LNCaP clone FGC (cell line): Measurements from ENCODE around the gene NIT1.

Experiments used
- DNase-seq: peaks from one replicate; pipeline ENCODE4 v3.0.0-alpha.2; 2011; ENCODE audit warnings: low read depth
- H3K4me3 ChIP-seq: 2 replicates; pipeline ENCODE4 v1.5.1; 2011; ENCODE audit warnings: mild to moderate bottlenecking, low read depth, low read length, control low read depth
- TF ChIP-seq, protein P1 (sequence below): IDR thresholded peaks from 2 replicates; pipeline ENCODE4 v1.5.1; 2012; ENCODE audit warnings: mild to moderate bottlenecking; ENCODE audit not compliant: control insufficient read depth, insufficient read depth; ENCODE audit errors: extremely low read depth

NIT1 gene

DNA sequence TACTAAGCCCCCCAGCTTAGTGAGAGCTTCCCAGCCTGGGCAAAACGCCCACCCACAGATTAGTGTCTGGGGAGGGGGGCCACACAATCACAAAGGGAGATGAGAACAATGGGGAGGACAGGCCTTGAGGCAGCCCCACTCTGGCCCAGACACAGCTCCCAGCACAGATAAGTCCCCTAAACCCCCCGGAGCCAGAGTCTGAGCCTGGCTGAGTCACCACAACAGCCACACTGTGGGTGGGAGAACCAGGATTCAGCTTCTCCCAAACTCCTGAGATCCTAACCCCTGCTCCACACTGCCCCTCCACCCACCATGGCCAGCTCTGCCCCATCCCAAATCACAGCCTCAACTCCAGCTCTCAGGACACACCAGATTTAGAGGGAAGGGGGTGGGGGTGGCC lies 32.7 kb upstream of the NIT1 start:
- H3K4me3 ChIP-seq, result no peak overlapping the region
- no peak for DNase-seq
- TF ChIP-seq, protein P1, sequence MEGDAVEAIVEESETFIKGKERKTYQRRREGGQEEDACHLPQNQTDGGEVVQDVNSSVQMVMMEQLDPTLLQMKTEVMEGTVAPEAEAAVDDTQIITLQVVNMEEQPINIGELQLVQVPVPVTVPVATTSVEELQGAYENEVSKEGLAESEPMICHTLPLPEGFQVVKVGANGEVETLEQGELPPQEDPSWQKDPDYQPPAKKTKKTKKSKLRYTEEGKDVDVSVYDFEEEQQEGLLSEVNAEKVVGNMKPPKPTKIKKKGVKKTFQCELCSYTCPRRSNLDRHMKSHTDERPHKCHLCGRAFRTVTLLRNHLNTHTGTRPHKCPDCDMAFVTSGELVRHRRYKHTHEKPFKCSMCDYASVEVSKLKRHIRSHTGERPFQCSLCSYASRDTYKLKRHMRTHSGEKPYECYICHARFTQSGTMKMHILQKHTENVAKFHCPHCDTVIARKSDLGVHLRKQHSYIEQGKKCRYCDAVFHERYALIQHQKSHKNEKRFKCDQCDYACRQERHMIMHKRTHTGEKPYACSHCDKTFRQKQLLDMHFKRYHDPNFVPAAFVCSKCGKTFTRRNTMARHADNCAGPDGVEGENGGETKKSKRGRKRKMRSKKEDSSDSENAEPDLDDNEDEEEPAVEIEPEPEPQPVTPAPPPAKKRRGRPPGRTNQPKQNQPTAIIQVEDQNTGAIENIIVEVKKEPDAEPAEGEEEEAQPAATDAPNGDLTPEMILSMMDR, result no peak

DNA sequence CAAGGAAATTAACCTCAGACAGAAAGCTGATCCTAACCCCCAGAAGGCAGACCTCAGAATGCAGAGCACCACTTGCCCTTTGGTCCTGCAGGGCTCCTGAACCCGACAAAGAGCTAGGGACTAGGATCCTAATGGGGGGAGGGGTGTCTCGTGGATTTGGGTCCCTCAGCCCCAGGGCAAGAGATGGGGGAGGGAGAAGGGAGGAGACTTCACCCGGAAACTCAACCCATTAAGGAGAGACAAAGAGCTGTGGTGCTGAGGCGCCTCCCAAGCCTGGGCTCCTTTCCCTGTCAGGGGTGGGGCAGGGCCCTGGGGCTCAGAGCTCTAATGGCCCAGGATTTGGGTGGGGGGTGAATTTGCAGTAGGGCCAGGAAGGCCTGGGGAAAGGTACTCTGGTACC lies 31.4 kb upstream of the NIT1 start:
- no peak overlapping the region for H3K4me3 ChIP-seq
- DNase-seq, result no peak
- TF ChIP-seq, protein P1, result no peak

DNA sequence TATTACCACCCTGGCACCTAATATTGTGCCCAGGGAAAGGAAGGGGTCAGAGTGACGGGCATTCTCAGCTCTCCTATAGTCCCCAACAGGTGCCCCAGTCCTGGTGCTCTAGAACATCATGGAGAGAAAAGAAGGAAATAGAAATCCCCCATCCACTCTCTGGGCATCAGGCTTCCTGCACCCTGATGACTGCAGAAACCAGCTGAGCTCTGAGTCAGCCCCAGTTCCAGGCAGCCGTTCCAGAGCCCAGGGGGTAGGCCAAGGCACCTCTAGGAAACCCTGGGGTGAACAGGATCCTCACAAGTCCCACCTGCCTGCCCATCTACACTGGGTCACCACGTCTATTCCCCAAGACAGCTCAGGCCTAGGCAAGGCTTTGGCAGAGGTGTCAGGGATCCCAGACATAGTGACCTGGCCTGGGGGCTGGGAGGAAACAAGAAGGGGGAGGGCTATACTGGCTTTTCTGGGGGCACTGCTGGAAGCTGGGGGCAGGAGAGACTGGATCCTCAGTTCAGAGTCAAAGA lies 29.3 kb upstream of the NIT1 start:
- TF ChIP-seq, protein P1, result no peak
- no peak for DNase-seq
- peak overlapping the region; percentile 61 for H3K4me3 ChIP-seq

DNA sequence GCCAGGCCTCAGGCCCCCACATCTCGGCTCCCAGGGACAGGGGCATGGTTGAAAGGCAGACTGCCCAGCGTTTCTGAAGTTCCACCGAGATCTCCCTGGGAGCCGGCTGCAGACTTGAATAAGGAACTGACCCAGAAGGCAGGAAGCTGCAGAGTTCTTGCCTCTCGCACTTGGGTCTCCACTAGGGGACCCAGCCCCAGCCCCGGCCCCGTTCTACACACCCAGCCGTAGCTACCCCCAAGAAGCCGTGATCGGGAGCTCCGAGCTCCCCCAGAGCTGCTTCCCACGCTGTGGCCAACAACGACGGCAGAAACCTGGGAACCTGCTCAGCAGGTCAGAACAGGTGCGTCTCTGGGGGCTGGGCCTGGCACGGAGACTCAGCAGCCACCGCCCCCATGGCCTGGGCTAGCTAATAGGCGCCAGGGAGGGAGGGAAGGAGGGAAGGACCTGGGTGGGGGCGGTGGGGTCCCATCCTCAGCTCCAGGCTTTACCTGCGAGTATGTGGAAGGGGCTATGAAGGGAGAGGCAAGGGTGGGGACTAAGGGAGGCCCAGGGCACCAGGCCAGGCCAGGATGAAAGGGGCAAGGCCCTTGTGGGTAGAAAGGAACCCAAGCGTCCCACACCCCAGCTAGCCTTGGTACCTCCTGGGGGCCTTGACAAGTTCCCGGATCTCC lies 28.5 kb upstream of the NIT1 start, which contains the start of gene NECTIN4:
NECTIN4 (minus strand) TSS at position 308 of the 674 bp plus-strand sequence; CDS start at position 46, 262 bp downstream.
- TF ChIP-seq, protein P1, result no peak
- DNase-seq, result peak; percentile 63
- peak within 1 kb of the TSS; percentile 61 for H3K4me3 ChIP-seq

DNA sequence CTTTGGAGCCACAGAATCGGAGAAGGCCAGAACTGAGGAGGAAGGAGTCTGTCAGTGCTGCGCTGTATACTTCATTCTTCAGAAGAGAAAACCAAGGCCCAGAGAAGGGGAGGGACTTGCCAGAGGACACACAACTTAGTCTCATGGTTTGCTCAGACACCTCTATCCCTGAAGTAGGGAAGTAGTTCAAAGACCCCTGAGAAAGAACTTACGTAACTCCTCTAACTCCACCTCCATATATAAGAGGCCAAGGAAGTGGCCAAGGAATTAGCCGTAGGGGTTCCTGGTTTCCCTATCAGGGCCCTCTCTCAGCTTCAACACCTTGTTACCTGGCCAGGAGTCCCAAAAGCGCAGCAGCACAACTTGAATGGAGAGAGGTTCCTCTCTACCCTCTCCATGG lies 28.0 kb upstream of the NIT1 start:
- no peak for DNase-seq
- TF ChIP-seq, protein P1, result no peak
- H3K4me3 ChIP-seq, result peak overlapping the region; percentile 61

DNA sequence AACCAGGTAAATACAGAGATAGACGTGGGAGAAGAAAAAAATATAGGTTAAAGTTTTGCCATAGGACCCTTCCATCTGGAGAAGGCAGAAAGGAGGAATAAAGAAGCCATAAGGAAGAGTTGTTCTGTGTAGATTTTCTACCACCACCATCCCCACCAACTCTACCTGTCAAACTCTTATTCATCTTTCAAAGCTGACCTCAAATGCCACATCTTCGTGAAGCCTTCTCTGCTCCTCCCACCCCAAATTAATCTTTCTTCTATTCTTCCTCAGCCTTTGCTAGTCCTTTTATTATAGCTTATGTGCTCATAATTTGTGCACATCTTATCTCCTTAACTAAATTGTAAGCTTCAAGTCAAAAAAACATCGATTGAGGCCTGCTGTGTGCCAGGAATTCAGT lies 27.3 kb upstream of the NIT1 start:
- H3K4me3 ChIP-seq, result no peak overlapping the region
- TF ChIP-seq, protein P1, result no peak
- no peak for DNase-seq

DNA sequence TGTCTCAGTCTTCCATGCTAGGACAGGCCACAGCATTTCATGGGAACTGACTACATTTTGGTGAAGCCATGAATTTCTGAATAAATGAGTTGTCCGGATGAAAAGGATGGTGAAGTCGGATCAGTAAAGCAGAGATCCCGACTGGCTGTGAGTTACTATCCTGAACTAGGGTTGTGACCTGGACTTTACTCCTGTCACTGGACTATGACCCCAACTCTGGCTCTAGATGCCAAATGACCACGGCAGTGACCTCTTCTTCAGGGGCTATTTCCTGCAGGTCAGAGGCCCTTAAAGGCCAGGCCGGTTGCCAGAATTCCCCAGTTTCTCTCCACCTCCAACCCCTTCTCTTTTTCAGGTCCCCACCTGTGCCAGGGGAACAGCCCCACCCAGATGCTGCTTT lies 26.8 kb upstream of the NIT1 start:
- TF ChIP-seq, protein P1, result no peak
- no peak for DNase-seq
- H3K4me3 ChIP-seq, result no peak overlapping the region
